Astrocyte of the cerebellum (primary cell): ENCODE results near the gene TSPAN5.

Source experiments
- DNase-seq: peaks from one replicate; pipeline ENCODE4 v3.0.0-alpha.2; 2011; ENCODE audit warnings: low read depth
- H3K4me3 ChIP-seq: 2 replicates; pipeline ENCODE4 v1.5.1; 2011; ENCODE audit warnings: mild to moderate bottlenecking, low read depth, low read length, moderate library complexity
- in situ Hi-C: cut with HindIII; loops from 2 replicates; pipeline ENCODE4 v1.10.0; 2017; ENCODE audit warnings: low sequenced_read_pairs
- TF ChIP-seq, protein P1 (sequence below): IDR thresholded peaks from 2 replicates; pipeline ENCODE4 v1.5.1; 2012; ENCODE audit warnings: low read length, low read depth, moderate library complexity, mild to moderate bottlenecking; ENCODE audit errors: missing control alignments

Gene TSPAN5

GRCh38 chr4:98624642-98625041 is 33.8 kb downstream of the TSPAN5 start:
- no peak for DNase-seq
- no peak overlapping the region for H3K4me3 ChIP-seq
- in situ Hi-C loops = no loop called here
- TF ChIP-seq, protein P1, sequence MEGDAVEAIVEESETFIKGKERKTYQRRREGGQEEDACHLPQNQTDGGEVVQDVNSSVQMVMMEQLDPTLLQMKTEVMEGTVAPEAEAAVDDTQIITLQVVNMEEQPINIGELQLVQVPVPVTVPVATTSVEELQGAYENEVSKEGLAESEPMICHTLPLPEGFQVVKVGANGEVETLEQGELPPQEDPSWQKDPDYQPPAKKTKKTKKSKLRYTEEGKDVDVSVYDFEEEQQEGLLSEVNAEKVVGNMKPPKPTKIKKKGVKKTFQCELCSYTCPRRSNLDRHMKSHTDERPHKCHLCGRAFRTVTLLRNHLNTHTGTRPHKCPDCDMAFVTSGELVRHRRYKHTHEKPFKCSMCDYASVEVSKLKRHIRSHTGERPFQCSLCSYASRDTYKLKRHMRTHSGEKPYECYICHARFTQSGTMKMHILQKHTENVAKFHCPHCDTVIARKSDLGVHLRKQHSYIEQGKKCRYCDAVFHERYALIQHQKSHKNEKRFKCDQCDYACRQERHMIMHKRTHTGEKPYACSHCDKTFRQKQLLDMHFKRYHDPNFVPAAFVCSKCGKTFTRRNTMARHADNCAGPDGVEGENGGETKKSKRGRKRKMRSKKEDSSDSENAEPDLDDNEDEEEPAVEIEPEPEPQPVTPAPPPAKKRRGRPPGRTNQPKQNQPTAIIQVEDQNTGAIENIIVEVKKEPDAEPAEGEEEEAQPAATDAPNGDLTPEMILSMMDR = no peak

- no peak overlapping the region for H3K4me3 ChIP-seq
- DNase-seq = no peak
- in situ Hi-C loops = no loop called here
- TF ChIP-seq, protein P1 = no peak
These were observed 34.3 kb downstream of the TSPAN5 start for GRCh38 chr4:98624144-98624543.

GRCh38 chr4:98623126-98623802 is 35.1 kb downstream of the TSPAN5 start:
- no peak for DNase-seq
- in situ Hi-C loops = no loop called here
- TF ChIP-seq, protein P1 = no peak
- no peak overlapping the region for H3K4me3 ChIP-seq

GRCh38 chr4:98620087-98620784 is 38.2 kb downstream of the TSPAN5 start:
- TF ChIP-seq, protein P1 = no peak
- no peak for DNase-seq
- H3K4me3 ChIP-seq = no peak overlapping the region
- in situ Hi-C loops = no loop called here

DNA sequence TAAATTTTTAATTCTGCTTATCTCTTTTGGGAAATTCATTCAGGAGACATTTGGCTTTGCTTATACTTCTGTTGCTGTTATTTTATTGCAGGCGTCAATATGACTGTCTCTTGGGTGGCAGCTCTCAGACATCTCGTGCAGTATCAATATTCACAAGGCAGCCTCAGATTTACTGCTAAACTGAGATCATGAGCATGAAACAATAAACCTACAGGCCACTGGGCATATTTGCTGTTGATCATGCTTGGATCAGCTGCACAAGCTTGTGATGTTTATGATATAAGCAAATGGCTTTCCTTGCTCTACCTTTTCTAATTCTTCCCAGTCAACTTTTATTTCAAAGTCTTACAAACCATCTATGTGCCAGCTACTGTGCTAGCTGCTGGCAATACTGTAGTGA is 39.2 kb downstream of the TSPAN5 start:
- in situ Hi-C loops = no loop called here
- H3K4me3 ChIP-seq = no peak overlapping the region
- TF ChIP-seq, protein P1 = peak; percentile 2
- no peak for DNase-seq

DNA sequence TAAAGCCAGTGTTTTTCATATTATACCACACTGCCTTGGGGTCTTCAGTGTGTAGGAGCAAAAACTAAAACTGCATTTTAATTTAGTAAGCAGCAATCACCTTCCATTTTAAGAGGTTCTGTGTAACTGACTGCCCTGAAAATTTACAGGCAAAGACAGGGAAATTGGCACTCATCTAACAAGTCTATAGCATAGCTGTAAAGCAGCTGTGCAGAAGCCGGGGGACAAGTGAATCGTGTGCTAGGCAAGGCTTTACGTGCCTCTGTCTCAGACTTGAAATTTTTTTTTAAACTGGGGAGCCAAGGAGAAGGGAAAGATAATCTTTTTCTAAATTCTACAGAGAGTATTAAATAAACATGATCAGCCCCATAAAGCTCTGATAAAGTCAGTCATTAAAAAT is 39.7 kb downstream of the TSPAN5 start:
- no peak overlapping the region for H3K4me3 ChIP-seq
- in situ Hi-C loops = no loop called here
- TF ChIP-seq, protein P1 = no peak
- no peak for DNase-seq
